Spleen (tissue), 11 donors: Measurements from ENCODE around the gene SEC14L2. TPM values are rescaled to one million over a fixed set of nuclear protein-coding genes. Genes with fewer than 3 reads are reported as not detected.
"Not testable (repeated sequence)": the region's sequence is repeated elsewhere in the genome, so short reads cannot be mapped to it uniquely, and the experiment has no call there.

Experiments used
- DNase-seq: peaks from one replicate; pipeline ENCODE4 v3.0.0-alpha.2; 2020
- H3K27ac ChIP-seq, 8 donors: fragments of 200-600 bp; sonication (generic) in 7 of 8; 1 replicate in 4 of 8; 2 replicates in 4 of 8; pipeline versions ENCODE4 v1.5.0 to v1.8.0; 2016 to 2021; ENCODE audit warnings: inconsistent platforms in 4 of 8, mild to moderate bottlenecking in 4 of 8, moderate library complexity in 1 of 8
- H3K27me3 ChIP-seq, 7 donors: fragments of 200-600 bp; sonication (generic) in 6 of 7; replicated peaks in 1 of 7; 1 replicate in 4 of 7; 2 replicates in 3 of 7; pipeline versions ENCODE4 v1.5.0 to v1.8.0; 2016 to 2021; ENCODE audit warnings: inconsistent platforms in 3 of 7, mild to moderate bottlenecking in 1 of 7
- H3K36me3 ChIP-seq, 6 donors: fragments of 200-600 bp; sonication (generic) in 5 of 6; 1 replicate in 4 of 6; 2 replicates in 2 of 6; pipeline versions ENCODE4 v1.5.0 to v1.8.0; 2016 to 2021; ENCODE audit warnings: inconsistent platforms in 2 of 6
- H3K4me1 ChIP-seq, 6 donors: fragments of 200-600 bp; sonication (generic) in 5 of 6; 1 replicate in 3 of 6; 2 replicates in 3 of 6; pipeline versions ENCODE4 v1.5.0 to v1.8.0; 2016 to 2021; ENCODE audit warnings: inconsistent platforms in 3 of 6
- H3K4me3 ChIP-seq, 8 donors: fragments of 200-600 bp; sonication (generic) in 7 of 8; 1 replicate in 4 of 8; 2 replicates in 4 of 8; pipeline versions ENCODE4 v1.5.0 to v1.8.0; 2016 to 2021; ENCODE audit warnings: inconsistent platforms in 4 of 8, mild to moderate bottlenecking in 4 of 8, moderate library complexity in 2 of 8
- H3K9me3 ChIP-seq, 8 donors: fragments of 200-600 bp; sonication (generic) in 7 of 8; 1 replicate in 4 of 8; 2 replicates in 4 of 8; pipeline versions ENCODE4 v1.5.0 to v1.8.0; 2016 to 2021; ENCODE audit warnings: inconsistent platforms in 4 of 8
- POLR2A ChIP-seq, 3 donors: fragments of 450-650 bp; IDR thresholded peaks; one replicate each; pipeline ENCODE4 v1.5.1; 2017; ENCODE audit warnings: antibody characterized with exemption in 3 of 3, mild to moderate bottlenecking in 1 of 3
- POLR2AphosphoS5 ChIP-seq, 3 donors: sonication (generic); formaldehyde crosslinking; IDR thresholded peaks; one replicate each; pipeline ENCODE4 v1.5.1; 2017; ENCODE audit warnings: antibody characterized with exemption in 3 of 3
- WGBS, 5 donors: extraction: QIAGEN DNeasy Blood & Tissue Kit in 3 of 5; methylation state at CpG; one replicate each; pipeline versions ENCODE4 v1.1.5 to v1.1.7; 2013 to 2018; 5-methylcytosine and 5-hydroxymethylcytosine counted together
- intact Hi-C: fragments of 100-400 bp; cut with DNase I; formaldehyde crosslinking; loops from one replicate; pipeline ENCODE4 v1.15.0; 2023; ENCODE audit warnings: low total_unique reads
- polyA plus RNA-seq, 3 donors: library from polyadenylated mRNA; stranded (reverse); fragments of 200-250 nt; gene quantifications; one replicate each; pipeline ENCODE4 v1.2.1, GENCODE V29; 2013
- total RNA-seq, 7 donors: library from RNA; depleted of rRNA in 3 of 7; stranded (reverse); fragments of >200 nt in 3 of 7; fragmentation: NEBNext Ultra II Directional in 4 of 7; extraction: Animal tissue kit (Norgen Biotek cat#: 25700) in 4 of 7; gene quantifications; one replicate each; pipeline versions ENCODE4 v1.1.0 to v1.2.1, GENCODE V29; 2016 to 2021
- TF ChIP-seq, protein P1 (sequence below), 11 experiments: fragments of 200-600 bp in 7 of 11; fragments of 450-650 bp in 4 of 11; sonication (generic) in 4 of 11; IDR thresholded peaks in 8 of 11; conservative IDR thresholded peaks in 3 of 11; 1 replicate in 7 of 11; 2 replicates in 4 of 11; pipeline versions ENCODE4 v1.4.0 to v1.8.0; 2016 to 2021; ENCODE audit warnings: antibody characterized with exemption in 11 of 11, inconsistent platforms in 4 of 11, mild to moderate bottlenecking in 1 of 11
- donor health status: healthy with polysubstance abuse.
- donor health status: DM: no; HTN: no; CAD: no; lungs with moderate emphysema.
- donor health status: DM: no; HTN: no; CAD: no.
- donor health status: Bipolar disorder and iron deficiency.
- donor health status: healthy.
- donor health status: DM: no; HTN: no; CAD: no.
- donor health status: DM: yes; HTN: yes; CAD: no.

The SEC14L2 gene
- total and polyA plus RNA-seq, 10 donors = 0.52 to 6.1 (median 1.7) TPM

DNA sequence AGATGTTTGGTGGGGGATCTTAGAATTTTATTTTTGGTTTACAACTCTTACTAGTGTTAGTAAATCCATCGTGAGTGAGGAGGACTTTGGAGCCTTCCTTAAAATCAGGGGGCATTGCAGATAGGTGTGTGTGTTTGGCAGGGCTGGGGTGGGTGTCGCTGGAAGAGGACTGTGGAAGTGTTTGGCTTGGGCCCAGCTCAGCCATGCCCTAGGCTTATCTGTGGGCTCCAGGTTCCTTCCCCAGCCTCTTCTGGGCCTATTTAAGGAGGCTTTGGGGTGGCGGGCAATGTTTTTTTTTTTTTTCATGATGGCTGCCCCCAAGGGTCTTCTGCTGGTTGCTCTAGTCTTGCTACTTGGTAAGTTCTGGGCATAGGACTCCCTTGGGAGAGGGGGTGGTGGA, 50.8 kb downstream of the SEC14L2 start:
- peaks cover 0 to 14% (median 4%) of the 10 kb centered on the region in 6 donors for H3K4me1 ChIP-seq
- intact Hi-C loops = no loop called here
- WGBS, 5 donors = 71 to 94% (median 88%) methylated on average over 3 of the region's 3 CpGs
- DNase-seq = no peak
- TF ChIP-seq POLR2A (IDR thresholded peaks at IDR 0.05) (no peak), POLR2AphosphoS5 (IDR thresholded peaks at IDR 0.05) (no peak)
- TF ChIP-seq, protein P1, sequence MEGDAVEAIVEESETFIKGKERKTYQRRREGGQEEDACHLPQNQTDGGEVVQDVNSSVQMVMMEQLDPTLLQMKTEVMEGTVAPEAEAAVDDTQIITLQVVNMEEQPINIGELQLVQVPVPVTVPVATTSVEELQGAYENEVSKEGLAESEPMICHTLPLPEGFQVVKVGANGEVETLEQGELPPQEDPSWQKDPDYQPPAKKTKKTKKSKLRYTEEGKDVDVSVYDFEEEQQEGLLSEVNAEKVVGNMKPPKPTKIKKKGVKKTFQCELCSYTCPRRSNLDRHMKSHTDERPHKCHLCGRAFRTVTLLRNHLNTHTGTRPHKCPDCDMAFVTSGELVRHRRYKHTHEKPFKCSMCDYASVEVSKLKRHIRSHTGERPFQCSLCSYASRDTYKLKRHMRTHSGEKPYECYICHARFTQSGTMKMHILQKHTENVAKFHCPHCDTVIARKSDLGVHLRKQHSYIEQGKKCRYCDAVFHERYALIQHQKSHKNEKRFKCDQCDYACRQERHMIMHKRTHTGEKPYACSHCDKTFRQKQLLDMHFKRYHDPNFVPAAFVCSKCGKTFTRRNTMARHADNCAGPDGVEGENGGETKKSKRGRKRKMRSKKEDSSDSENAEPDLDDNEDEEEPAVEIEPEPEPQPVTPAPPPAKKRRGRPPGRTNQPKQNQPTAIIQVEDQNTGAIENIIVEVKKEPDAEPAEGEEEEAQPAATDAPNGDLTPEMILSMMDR (IDR thresholded peaks at IDR 0.05 in 8 of 11, conservative IDR thresholded peaks at IDR 0.05 in 3 of 11) = no peak
- H3K27ac ChIP-seq = no peak overlapping the region
- H3K9me3 ChIP-seq = peaks cover 0 to 4% (median 0%) of the 10 kb centered on the region in 8 donors
- peaks cover 0 to 60% (median 0%) of the 10 kb centered on the region in 7 donors for H3K27me3 ChIP-seq
- H3K4me3 ChIP-seq = no peak overlapping the region
- H3K36me3 ChIP-seq = no peaks in the 10 kb centered on the region

DNA sequence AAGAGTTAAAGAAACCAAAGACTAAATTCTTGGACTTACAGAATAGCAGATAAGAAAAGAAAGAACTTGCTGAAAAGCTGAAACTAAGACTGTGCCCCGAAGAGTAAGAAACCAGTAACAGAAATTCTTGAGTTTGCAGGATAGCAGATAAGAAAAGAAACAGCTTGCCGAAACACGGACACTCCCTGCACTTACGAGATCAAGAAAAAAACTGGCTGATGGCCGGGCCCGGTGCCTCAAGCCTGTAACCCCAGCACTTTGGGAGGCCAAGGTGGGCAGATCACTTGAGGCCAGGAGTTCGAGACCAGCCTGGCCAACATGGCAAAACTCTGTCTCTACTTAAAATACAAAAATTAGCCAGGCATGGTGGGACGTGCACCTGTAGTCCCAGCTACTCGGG, 54.7 kb downstream of the SEC14L2 start:
- WGBS, 5 donors = 63 to 76% (median 66%) methylated on average over 9 of the region's 9 CpGs
- H3K9me3 ChIP-seq, H3K4me1 ChIP-seq, DNase-seq, H3K27ac ChIP-seq, H3K36me3 ChIP-seq, intact Hi-C loops, H3K4me3 ChIP-seq: not testable (repeated sequence)
- peaks cover 0 to 25% (median 0%) of the 10 kb centered on the region in 7 donors for H3K27me3 ChIP-seq

DNA sequence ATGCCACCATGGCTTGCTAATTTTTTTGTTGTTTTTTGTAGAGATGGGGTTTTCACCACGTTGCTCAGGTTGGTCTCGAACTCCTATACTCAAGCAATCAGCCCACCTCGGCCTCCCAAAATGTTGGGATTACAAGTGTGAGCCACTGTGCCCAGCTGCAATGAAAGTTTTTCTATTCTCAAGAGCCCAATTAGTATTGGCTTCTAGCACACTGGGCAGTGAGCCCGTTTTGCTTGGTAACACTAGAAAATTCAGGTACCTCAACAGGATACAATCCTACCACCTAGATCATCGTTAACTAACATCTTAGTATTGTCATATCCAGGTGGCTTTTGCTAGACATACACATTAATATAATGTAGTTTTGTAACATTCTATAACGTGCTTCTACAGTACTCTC, 56.0 kb downstream of the SEC14L2 start:
- no peaks in the 10 kb centered on the region for H3K36me3 ChIP-seq

DNA sequence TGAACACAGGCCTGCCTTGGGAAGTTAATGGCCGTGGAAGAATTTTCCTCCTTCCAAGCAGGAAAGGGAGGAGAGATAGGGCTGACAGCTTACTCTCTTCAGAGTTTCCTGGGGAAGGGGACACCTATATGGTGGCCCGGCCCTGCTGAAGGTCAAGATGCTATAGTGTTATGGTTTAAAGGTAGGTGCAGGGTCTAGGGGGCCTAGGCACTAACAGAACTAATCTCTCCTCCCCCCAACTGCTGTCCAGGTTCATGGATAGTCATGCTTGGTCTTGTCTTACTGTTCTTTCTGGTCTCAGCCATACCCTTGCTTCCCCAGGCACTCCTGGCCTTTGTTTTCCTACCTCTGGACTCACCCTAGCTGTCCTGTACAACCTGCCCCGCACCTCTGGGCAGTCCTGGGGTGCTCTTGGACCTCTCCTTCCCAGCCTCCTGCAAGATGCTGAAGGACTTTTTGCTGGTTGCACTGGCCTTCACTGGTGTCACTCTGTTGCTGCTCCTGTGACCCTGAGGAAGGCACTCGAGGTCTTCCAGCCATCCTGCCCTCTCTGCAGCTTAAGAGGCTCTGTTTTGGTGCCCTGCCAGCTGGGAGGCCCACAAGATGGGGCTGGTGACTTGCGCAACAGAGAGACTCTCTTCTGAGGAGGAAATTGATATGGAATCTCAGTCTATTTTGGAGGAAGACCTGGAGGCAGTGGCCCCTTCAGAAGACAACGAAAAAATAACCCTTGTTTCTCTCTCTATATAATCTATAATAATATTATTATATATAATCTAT, 57.1 kb downstream of the SEC14L2 start:
- H3K4me1 ChIP-seq = no peaks in the 10 kb centered on the region
- H3K36me3 ChIP-seq = no peaks in the 10 kb centered on the region
- H3K4me3 ChIP-seq = no peak overlapping the region
- DNase-seq = no peak
- no peaks in the 10 kb centered on the region for H3K9me3 ChIP-seq
- intact Hi-C loops = no loop called here
- peaks cover 0 to 8% (median 0%) of the 10 kb centered on the region in 7 donors for H3K27me3 ChIP-seq
- H3K27ac ChIP-seq = no peak overlapping the region
- TF ChIP-seq POLR2A (IDR thresholded peaks at IDR 0.05) (no peak), POLR2AphosphoS5 (IDR thresholded peaks at IDR 0.05) (no peak)
- TF ChIP-seq, protein P1 (IDR thresholded peaks at IDR 0.05 in 8 of 11, conservative IDR thresholded peaks at IDR 0.05 in 3 of 11) = no peak
- WGBS, 5 donors = 51 to 65% (median 53%) methylated on average over 6 of the region's 6 CpGs

More for the DNA sequence above, 56.0 kb downstream of the SEC14L2 start:
- TF ChIP-seq POLR2AphosphoS5 (IDR thresholded peaks at IDR 0.05) (no peak), POLR2A (IDR thresholded peaks at IDR 0.05) (no peak)
- TF ChIP-seq, protein P1 (IDR thresholded peaks at IDR 0.05 in 8 of 11, conservative IDR thresholded peaks at IDR 0.05 in 3 of 11) = no peak
- peaks cover 0 to 11% (median 0%) of the 10 kb centered on the region in 7 donors for H3K27me3 ChIP-seq
- WGBS, 5 donors = 80 to 87% (median 82%) methylated on average over 6 of the region's 6 CpGs
- DNase-seq = no peak
- intact Hi-C loops = no loop called here
- H3K27ac ChIP-seq = no peak overlapping the region
- H3K4me1 ChIP-seq = no peaks in the 10 kb centered on the region
- H3K9me3 ChIP-seq = no peaks in the 10 kb centered on the region
- no peak overlapping the region for H3K4me3 ChIP-seq
